Umbilical cord (tissue), 2 donors: Measurements from ENCODE around the gene BBS1. TPM values are rescaled to one million over a fixed set of nuclear protein-coding genes. Genes with fewer than 3 reads are reported as not detected.

ENCODE experiments used
- DNase-seq: peaks from one replicate; pipeline ENCODE4 v3.0.0-alpha.2; 2015; ENCODE audit warnings: low spot score
- total RNA-seq: library from RNA; depleted of rRNA; stranded (reverse); fragments of >200 nt; gene quantifications from one replicate; pipeline ENCODE4 v1.2.3, GENCODE V29; 2014; ENCODE audit warnings: low replicate concordance; ENCODE audit not compliant: insufficient read depth

The BBS1 gene
- total RNA-seq, 1 donor from 2014 or later: 18.1 TPM

- no peak for DNase-seq
Observed at GRCh38 chr11:66477263-66478201, 32.9 kb upstream of the BBS1 start.

DNA sequence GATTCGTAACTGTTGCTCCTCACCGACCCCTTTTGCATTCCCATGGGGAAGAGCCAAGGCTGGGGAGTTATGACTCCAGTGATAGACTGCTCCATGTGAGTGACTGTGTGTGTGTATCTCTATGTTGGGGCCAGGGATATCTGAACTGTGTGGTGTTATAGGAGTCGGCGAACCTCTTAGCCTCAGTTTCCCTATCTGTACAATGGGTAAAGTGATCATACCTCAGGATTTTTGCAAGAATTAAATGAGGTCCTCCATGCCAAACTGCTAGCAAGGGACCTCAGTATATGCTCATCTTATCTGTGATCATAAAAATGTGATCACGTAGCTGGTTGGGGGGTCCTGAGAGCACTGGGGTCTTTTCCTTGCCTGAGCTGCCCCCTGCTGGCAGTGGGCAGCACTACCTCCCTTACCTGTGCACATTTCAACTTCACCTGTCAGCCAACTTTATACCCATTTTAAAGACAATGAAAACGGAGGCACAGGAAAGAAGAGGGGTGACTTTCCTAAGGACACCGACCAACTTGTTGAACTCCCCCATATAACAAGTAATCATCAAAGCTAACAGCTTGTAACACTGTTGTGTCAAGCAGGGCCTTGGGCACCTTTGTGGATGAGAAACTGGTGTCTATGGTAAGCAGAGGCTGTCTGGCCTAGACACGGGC is 31.6 kb upstream of the BBS1 start:
- no peak for DNase-seq

DNA sequence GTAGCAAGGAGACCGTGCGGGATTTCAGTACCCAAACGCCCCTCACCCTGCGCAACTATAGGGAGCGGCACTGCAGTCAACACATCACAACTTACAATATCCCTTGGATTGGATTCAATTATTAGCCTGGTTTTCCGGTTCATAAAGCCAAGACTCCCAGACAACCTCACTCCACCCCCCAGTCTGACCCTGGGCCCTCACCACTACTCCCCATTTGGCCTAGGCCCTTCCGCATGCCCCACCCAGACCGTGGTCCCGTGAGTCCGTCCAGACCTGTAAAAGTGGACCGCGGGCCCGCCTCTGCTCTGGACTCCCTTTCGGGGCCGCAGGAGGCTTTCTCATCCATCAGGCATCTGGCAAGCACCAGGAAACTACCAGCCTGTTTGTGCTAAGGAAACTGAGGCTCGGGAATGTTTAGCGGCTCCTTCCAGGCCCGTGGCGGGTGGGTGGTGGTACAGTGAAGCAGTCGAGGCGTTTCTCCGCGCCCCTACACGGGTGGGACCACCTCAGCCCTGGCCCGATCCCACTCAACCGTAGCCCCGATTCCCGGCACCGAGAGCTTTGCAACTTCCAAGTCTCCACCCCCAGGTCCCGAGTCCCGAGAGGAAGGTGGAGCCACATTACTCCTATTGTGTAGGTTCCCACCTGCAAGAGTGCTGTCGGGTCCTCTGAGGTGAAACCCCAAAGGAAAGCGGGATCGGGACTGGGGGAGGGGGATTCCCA is 30.9 kb upstream of the BBS1 start:
- DNase-seq: peak; percentile 25

DNA sequence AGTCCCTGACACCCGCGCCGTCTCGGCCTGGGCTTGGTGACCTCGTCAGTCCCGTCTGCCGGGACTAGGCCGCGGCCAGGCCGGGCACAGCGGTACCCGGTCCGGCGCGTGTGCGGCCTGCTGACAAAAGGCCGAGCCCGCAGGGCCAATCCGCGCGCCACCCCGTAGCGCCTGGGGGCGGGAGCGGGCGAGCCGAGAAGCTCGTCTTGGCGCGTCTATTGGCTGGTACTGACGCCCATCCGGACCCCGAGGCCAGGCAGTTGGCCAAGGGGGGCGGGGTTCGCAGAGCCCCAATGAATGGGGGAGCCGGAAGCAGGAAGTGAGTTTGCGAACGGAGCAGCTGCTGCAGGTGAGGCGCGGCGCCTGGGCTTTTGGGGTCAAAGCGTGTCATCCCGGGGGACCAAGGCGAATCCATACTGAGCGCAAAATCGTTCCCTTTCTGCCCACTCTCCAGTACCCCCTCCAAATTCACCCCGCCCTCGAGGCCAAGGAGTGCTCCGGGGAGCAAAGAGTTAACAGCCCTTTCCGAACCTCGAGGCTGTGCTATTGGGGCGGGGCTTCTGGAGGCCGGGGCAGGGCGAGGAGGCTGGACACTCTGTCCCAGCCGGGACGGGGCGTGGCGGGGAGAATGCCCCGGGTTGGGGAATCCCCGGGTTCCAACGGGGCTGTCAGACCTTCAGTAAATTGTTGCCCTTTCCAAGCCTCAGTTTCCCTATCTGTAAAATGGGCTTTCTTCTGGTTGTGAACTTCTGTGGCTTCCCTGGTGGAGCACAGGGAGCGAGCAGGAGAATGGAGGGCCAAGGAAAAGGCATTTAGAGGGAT is 30.1 kb upstream of the BBS1 start, which contains the start of gene DPP3:
DPP3 (plus strand) TSS at position 318 of the 822 bp plus-strand sequence. CDS start 1,767 bp downstream, outside the sequence.
- DNase-seq: peak; percentile 98

DNA sequence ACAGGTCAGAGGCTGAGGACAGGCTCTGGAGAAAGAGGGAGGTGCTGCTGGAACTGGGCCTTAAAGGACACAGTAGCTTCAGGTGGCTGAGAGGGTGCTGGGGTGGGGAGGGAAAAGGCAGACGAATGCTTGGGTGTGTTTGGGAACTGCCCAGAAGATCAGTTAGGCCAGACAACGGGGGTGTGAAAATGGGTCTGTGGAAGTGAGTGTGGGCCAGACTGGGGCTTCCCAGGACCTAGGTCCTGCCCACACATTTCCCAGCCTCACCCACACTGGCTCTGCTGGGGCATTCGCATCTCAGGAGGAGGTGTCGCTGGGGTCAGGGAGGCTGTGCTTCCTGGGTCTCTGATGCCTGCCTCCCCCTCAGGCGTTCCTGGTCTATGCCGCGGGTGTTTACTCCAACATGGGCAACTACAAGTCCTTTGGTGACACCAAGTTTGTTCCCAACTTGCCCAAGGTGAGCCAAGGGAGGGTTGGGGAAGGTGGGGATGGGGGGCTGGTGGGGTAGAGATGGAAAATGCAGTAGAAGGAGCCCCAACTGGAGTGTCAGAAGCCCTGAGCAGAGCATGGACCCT is 25.5 kb upstream of the BBS1 start:
- no peak for DNase-seq

DNA sequence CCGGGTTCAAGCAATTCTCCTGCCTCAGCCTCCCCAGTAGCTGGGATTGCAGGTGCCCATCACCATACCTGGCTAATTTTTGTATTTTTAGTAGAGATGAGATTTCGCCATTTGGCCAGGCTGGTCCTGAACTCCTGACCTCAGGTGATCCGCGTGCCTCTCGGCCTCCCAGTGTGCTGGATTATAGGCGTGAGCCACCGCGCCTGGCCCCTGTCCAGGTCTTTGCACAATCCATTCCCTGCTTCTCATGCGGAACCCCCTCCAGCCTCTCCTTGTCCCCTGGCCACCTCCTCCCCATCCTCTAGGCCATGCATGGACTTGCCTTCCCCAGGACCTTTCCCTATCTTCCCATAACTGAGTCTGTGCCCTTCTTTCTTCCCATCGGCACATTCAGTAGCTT is 21.5 kb upstream of the BBS1 start:
- DNase-seq: no peak

DNA sequence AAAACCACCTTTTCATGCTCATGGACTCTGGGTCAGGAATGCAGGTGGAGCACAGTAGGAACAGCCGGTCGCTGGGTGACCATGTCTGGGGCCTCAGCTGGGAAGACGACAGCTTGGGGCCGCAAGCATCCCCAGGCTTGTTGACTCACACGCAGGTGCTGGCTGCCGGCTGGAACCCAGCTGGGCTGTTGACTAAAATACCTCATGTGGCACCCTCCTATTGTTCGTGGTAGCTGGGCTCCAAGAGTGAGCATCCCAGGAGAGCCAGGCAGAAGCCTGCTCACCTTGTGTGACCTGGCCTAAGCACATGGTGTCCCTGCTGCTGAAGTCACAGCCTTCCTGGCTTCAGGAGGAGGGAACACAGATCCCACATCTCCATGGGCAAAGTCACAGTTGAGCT is 20.8 kb upstream of the BBS1 start:
- DNase-seq: no peak

DNA sequence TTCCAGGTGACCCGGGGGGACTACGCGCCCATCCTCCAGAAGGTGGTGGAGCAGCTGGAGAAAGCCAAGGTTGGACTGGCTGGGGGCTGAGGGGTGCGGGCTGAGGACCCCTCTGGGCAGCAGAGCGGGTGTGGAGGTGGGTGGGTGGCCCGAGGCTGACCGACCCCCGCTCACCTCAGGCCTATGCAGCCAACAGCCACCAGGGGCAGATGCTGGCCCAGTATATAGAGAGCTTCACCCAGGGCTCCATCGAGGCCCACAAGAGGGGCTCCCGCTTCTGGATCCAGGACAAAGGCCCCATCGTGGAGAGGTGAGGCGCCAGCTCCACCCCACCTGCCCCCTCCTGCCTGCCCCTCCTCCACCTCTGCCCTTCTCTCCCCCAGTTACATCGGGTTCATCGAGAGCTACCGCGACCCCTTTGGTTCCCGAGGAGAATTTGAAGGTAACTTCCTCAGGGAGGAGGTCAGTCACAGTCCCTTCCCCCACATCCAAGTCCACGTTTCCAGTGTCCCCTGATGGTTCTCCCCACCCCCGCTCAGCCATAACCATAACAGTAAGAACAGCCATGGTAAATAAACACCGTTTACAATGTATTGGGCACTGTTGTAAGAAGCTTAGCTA is 19.0 kb upstream of the BBS1 start:
- DNase-seq: no peak

DNA sequence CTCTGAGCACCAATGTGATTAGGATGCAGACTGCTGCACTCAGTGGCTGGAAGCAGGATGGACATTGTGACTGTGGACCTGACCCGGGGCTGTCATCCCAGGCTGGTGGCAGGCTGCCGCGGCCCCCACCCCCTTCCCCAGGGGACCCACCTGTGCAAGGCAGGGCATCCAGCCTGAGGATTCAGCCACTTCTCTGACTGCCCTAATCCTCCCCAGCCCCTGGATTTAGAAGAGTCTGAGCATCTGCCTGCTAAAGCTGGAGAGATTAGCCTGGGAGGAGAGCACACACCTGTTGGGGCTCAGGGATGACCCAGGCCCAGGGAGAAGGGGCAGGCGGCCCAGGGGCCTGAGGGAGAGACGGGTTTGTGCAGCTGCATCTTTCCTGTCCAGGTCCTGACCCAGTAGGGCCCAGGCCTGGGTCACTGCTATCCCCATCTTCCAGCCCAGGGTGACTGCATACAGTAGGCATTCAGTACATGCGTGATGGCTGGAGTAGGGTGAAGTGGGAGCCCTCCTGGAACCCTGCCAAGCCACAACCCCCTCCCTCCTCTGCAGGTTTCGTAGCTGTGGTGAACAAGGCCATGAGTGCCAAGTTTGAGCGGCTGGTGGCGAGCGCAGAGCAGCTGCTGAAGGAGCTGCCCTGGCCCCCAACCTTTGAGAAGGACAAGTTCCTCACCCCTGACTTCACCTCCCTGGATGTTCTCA is 18.1 kb upstream of the BBS1 start:
- no peak for DNase-seq

- DNase-seq: no peak
Observed at GRCh38 chr11:66493130-66493529, 17.3 kb upstream of the BBS1 start.

DNA sequence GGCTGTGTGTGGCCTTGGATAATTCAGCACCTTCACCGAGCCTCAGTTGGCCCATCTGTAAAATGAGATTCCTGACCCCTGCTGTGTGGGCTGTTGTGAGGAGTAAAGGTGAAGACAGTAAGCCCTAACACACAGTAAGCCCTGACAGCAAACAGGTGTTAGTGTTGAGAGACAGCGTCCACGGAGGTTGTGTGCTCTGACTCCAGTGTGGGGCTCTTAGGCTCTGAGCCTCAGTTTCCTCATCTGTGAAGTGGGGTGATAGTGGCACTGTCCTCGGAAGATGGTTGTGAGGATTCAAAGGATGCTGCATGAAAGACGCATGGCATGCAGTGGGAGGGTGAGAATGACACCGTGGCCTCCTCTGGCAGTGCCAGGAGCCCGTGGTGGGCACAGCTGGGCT is 16.0 kb upstream of the BBS1 start:
- no peak for DNase-seq

GRCh38 chr11:66494935-66495334 is 15.5 kb upstream of the BBS1 start:
- DNase-seq: no peak

GRCh38 chr11:66495401-66495854 is 15.0 kb upstream of the BBS1 start:
- no peak for DNase-seq

DNA sequence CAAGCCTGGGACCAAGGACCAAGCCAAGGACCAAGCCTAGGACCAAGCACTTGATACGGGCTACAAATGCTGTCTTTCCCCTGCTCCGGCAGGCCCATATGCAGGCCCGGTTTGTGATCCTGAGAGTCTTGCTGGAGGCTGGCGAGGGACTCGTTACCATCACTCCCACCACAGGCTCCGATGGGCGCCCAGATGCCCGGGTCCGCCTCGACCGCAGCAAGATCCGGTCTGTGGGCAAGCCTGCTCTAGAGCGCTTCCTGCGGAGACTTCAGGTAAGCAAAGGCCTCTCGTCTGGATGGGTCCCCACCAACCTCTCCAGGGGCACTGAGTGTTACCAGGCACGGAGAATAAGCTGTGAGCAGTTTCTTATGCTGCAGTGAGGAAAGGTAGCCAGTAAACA is 13.2 kb upstream of the BBS1 start:
- DNase-seq: no peak

GRCh38 chr11:66498506-66498905 is 11.9 kb upstream of the BBS1 start:
- no peak for DNase-seq

DNA sequence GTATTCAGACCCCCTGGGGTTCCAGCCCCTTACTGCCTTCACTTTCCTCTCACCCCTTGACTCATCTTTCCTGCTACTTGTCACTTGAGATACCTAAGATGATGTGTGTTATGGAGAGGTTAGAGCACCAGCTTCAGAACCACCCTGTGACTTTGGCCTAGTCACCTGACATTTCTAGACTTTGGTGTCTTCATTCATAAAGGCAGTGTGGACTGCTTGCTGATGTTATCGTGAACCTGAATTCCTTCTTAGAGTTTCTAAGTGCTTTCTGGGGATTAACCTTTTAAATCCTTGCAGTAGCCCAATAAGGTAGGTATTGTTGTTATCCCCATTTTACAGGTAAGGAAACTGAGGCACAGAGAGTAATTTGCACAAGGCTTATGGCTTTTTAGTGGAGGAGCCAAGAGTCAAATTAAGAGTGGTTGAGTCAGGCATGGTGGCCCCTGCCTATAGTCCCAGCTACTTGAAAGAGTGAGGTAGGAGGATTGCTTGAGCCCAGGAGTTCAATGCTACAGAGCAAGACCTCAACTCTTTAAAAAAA is 5.1 kb upstream of the BBS1 start:
- DNase-seq: no peak

DNA sequence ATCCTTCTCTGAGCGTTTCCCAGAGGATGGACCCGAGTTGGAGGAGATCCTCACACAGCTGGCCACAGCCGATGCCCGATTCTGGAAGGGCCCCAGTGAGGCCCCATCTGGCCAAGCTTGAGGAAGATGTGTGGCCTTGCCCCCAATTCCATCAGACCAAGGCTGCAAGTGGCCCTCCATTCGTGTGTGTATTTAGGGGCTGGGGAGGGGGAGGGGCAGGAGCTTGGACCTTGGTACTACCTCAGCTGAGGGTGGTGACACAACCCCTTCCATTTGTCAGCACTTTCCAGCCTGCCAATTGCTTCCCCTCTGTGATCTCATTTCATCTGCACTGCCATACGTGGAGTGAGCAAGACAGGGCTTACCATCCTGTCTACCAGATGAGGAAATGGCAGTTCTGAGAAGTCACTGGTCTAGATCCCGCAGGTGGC is 1.3 kb upstream of the BBS1 start:
- peak; percentile 21 for DNase-seq

DNA sequence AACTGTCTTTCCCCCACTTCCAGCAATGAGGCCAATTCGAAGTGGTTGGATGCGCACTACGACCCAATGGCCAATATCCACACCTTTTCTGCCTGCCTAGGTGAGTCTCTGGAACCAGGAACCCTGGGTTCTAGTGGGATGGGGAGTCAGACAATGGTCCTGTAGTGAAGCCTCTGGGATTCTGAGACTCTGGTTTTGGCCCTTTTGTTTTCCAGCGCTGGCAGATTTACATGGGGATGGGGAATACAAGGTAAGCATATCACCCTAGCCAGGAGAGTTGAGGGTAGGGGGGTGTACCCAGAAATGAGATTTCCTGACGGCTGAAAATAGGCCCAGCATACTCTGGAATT is 530 bp downstream of the BBS1 start:
- DNase-seq: no peak

DNA sequence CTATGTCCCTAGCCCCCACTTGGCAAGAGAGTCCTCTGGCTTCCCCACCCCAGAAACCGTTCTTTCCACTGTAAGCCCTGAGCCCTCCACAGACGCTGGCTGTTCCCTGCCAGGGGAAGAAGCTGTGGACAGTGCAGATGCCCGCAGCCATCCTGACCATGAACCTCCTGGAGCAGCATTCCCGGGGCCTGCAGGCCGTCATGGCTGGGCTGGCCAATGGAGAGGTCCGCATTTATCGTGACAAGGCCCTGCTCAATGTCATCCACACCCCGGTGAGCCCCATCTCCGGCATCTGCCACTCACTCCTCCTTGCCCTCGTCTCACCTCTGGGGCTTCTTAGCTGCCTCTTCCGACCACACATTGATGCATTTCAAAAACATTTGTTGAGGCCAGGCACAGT is 13.2 kb downstream of the BBS1 start:
- DNase-seq: no peak
